Hepatocyte (in vitro differentiated cells): ENCODE results near the gene MYO5A. TPM values are rescaled to one million over a fixed set of nuclear protein-coding genes. Genes with fewer than 3 reads are reported as not detected.
"Not testable (repeated sequence)": the region's sequence is repeated elsewhere in the genome, so short reads cannot be mapped to it uniquely, and the experiment has no call there.

Source experiments
- DNase-seq: peaks from one replicate; pipeline ENCODE4 v3.0.0-alpha.2; 2016; ENCODE audit warnings: low spot score
- H2AFZ ChIP-seq: fragments of 200-600 bp; sonication (generic); 2 replicates; pipeline ENCODE4 v1.6.0; 2016; ENCODE audit warnings: antibody characterized with exemption, mild to moderate bottlenecking
- H3K27ac ChIP-seq: fragments of 200-600 bp; sonication (generic); 2 replicates; pipeline ENCODE4 v1.5.1; 2016; ENCODE audit warnings: mild to moderate bottlenecking
- H3K27me3 ChIP-seq: fragments of 200-600 bp; sonication (generic); 2 replicates; pipeline ENCODE4 v1.6.1; 2016
- H3K36me3 ChIP-seq: fragments of 200-600 bp; sonication (generic); replicated peaks from 2 replicates; pipeline ENCODE4 v1.5.1; 2016; ENCODE audit warnings: low read depth; ENCODE audit not compliant: insufficient read depth
- H3K4me1 ChIP-seq: fragments of 200-600 bp; sonication (generic); 2 replicates; pipeline ENCODE4 v1.5.1; 2016; ENCODE audit warnings: mild to moderate bottlenecking, moderate library complexity; ENCODE audit not compliant: insufficient read depth
- H3K4me2 ChIP-seq: fragments of 200-600 bp; sonication (generic); 2 replicates; pipeline ENCODE4 v1.6.0; 2016
- H3K4me3 ChIP-seq: fragments of 200-600 bp; sonication (generic); 2 replicates; pipeline ENCODE4 v1.5.1; 2016; ENCODE audit warnings: mild to moderate bottlenecking
- H3K79me2 ChIP-seq: fragments of 200-600 bp; sonication (generic); 2 replicates; pipeline ENCODE4 v1.6.0; 2017; ENCODE audit warnings: mild to moderate bottlenecking
- H3K9me2 ChIP-seq: fragments of 200-600 bp; sonication (generic); replicated peaks from 2 replicates; pipeline ENCODE4 v1.6.0; 2017; ENCODE audit warnings: mild to moderate bottlenecking; ENCODE audit not compliant: insufficient read depth
- H3K9me3 ChIP-seq: fragments of 200-600 bp; sonication (generic); 2 replicates; pipeline ENCODE4 v1.5.1; 2016; ENCODE audit warnings: low read depth, mild to moderate bottlenecking
- H4K20me1 ChIP-seq: fragments of 200-600 bp; sonication (generic); 2 replicates; pipeline ENCODE4 v1.6.0; 2016; ENCODE audit warnings: mild to moderate bottlenecking; ENCODE audit not compliant: insufficient read depth, poor library complexity, severe bottlenecking
- CTCF ChIP-seq: fragments of 200-600 bp; sonication (generic); IDR thresholded peaks from 2 replicates; pipeline ENCODE4 v1.5.1; 2016; ENCODE audit warnings: antibody characterized with exemption, mild to moderate bottlenecking; ENCODE audit not compliant: poor library complexity
- EZH2 ChIP-seq: fragments of 200-600 bp; sonication (generic); IDR thresholded peaks from 2 replicates; pipeline ENCODE4 v1.6.1; 2016; ENCODE audit warnings: antibody characterized with exemption, mild to moderate bottlenecking, borderline replicate concordance
- EZH2phosphoT487 ChIP-seq: fragments of 200-600 bp; sonication (generic); IDR thresholded peaks from one replicate; pipeline ENCODE4 v1.6.1; 2018; ENCODE audit warnings: antibody characterized with exemption, mild to moderate bottlenecking, low read depth, moderate library complexity; ENCODE audit not compliant: unreplicated experiment, severe bottlenecking
- WGBS: methylation state at CpG from one replicate; pipeline ENCODE4 v1.1.6; 2016; ENCODE audit warnings: low lambda C conversion rate; ENCODE audit errors: missing lambda C conversion rate; 5-methylcytosine and 5-hydroxymethylcytosine counted together
- polyA plus RNA-seq: library from polyadenylated mRNA; unstranded; fragments of >200 nt; fragmentation: Nextera tagmentation; extraction: Ambion mirVana; gene quantifications from 2 replicates; pipeline ENCODE4 v1.2.1, GENCODE V29; 2016
- total RNA-seq: library from RNA; depleted of rRNA; stranded (reverse); fragments of >200 nt; gene quantifications from 2 replicates; pipeline ENCODE4 v1.2.3, GENCODE V29; 2014

MYO5A gene
- total and polyA plus RNA-seq, 2 experiments from 2014 or later, result 3.7 to 14.8 TPM

- H3K27me3 ChIP-seq, result no peaks in the 10 kb centered on the region
- peaks cover 4% of the 10 kb centered on the region for H3K4me1 ChIP-seq
- H3K4me2 ChIP-seq, result no peak overlapping the region
- DNase-seq, result no peak
- no peaks in the 10 kb centered on the region for H3K9me3 ChIP-seq
- H4K20me1 ChIP-seq, result no peaks in the 10 kb centered on the region
- no peaks in the 10 kb centered on the region for H3K36me3 ChIP-seq
- no peak overlapping the region for H3K4me3 ChIP-seq
- no peak overlapping the region for H2AFZ ChIP-seq
- TF ChIP-seq EZH2phosphoT487 (no peak), CTCF (no peak), EZH2 (no peak)
- no peaks in the 10 kb centered on the region for H3K79me2 ChIP-seq
- H3K27ac ChIP-seq, result no peak overlapping the region
- WGBS, result 56% methylated on average over 2 of the region's 2 CpGs
- no peaks in the 10 kb centered on the region for H3K9me2 ChIP-seq
Observed at GRCh38 chr15:52417957-52418356, 110.7 kb downstream of the MYO5A start.

GRCh38 chr15:52417521-52417920 is 111.2 kb downstream of the MYO5A start:
- DNase-seq, result no peak
- H3K27ac ChIP-seq, result no peak overlapping the region
- H3K4me3 ChIP-seq, result no peak overlapping the region
- WGBS, result 63% methylated on average over 3 of the region's 3 CpGs
- no peaks in the 10 kb centered on the region for H4K20me1 ChIP-seq
- no peaks in the 10 kb centered on the region for H3K27me3 ChIP-seq
- no peaks in the 10 kb centered on the region for H3K36me3 ChIP-seq
- no peaks in the 10 kb centered on the region for H3K79me2 ChIP-seq
- H3K4me1 ChIP-seq, result peaks cover 4% of the 10 kb centered on the region
- H3K4me2 ChIP-seq, result no peak overlapping the region
- TF ChIP-seq CTCF, result no peak
- TF ChIP-seq EZH2, result no peak
- no peak for TF ChIP-seq EZH2phosphoT487
- no peaks in the 10 kb centered on the region for H3K9me2 ChIP-seq
- no peaks in the 10 kb centered on the region for H3K9me3 ChIP-seq
- H2AFZ ChIP-seq, result no peak overlapping the region

- H3K4me1 ChIP-seq, H3K36me3 ChIP-seq, H3K27ac ChIP-seq, H2AFZ ChIP-seq, H3K79me2 ChIP-seq, DNase-seq, H3K4me3 ChIP-seq, H3K9me2 ChIP-seq, H3K27me3 ChIP-seq, H4K20me1 ChIP-seq, H3K4me2 ChIP-seq, H3K9me3 ChIP-seq: not testable (repeated sequence)
- whole genome bisulfite sequencing, result 70% methylated on average over 1 of the region's 1 CpG
Observed at GRCh38 chr15:52416566-52416965, 112.1 kb downstream of the MYO5A start.

- Histone ChIP-seq H3K79me2 (no peaks in the 10 kb centered on the region), H3K4me1 (peaks cover 4% of the 10 kb centered on the region), H2AFZ (no peak overlapping the region), H3K27ac (no peak overlapping the region), H3K36me3 (no peaks in the 10 kb centered on the region), H3K4me2 (no peak overlapping the region), H3K4me3 (no peak overlapping the region), H3K27me3 (no peaks in the 10 kb centered on the region), H3K9me2 (no peaks in the 10 kb centered on the region), H4K20me1 (no peaks in the 10 kb centered on the region), H3K9me3 (no peaks in the 10 kb centered on the region)
- WGBS, result 100% methylated on average over 2 of the region's 2 CpGs
- no peak for TF ChIP-seq EZH2phosphoT487
- no peak for TF ChIP-seq EZH2
- no peak for TF ChIP-seq CTCF
- DNase-seq, result no peak
Observed at GRCh38 chr15:52415628-52416027, 113.1 kb downstream of the MYO5A start.
